NCI-H146 treated with DMSO at 0.1 percent for 48 hours (cell line): ENCODE measurements around the gene ZNF579.
A peak's percentile ranks its signal among the peaks of the same experiment; 100 is the strongest.
"Not testable (repeated sequence)": the region's sequence is repeated elsewhere in the genome, so short reads cannot be mapped to it uniquely, and the experiment has no call there.

Source experiments
- DNase-seq: peaks from one replicate; lab custom pipeline; 2025; ENCODE audit not compliant: unreplicated experiment; lab: John Stamatoyannopoulos, UW

Gene ZNF579

GRCh38 chr19:55541091-55541490 is 39.6 kb downstream of the ZNF579 start:
- DNase-seq: no peak

DNA sequence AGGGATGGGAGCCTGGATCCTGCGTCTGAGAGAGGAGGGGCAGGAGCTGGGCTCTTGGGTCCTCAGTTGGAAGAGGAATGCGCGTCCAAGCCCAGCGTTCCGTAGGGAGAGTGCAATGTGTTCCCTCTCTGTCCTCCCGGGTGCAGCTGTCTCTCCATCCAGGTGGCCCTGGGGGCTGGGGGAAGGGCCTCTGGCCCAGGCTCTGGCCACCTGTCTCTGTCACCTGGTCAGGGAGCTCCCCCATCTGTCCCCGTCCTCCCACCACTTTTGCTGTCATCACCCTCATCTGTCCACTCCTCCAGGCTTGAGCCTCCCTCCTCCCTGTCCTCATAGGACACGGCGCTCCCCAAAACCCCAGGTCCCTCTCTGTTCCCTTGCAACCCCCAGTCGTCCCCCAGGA is 40.0 kb downstream of the ZNF579 start:
- DNase-seq: peak; percentile 40

- DNase-seq: no peak
Observed at GRCh38 chr19:55539090-55539984, 41.3 kb downstream of the ZNF579 start.

GRCh38 chr19:55538132-55538531 is 42.5 kb downstream of the ZNF579 start:
- no peak for DNase-seq

DNA sequence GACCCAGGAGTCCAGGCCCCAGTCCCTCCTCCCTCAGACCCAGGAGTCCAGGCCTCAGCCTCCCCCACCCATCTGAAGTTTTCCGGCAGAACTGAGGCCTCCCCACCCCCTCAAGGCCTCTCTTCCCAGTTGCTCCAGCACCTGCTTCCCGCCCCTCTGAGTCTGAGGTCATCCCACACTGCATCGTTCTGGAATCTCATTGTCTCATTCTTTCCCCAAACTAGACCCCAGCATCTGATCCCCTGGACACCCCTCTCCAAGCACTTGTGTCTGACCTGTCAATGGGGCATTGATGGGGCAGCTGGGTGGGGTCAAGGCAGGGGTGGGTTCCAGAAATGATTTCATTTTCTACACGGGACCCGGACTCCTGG is 42.9 kb downstream of the ZNF579 start:
- no peak for DNase-seq

GRCh38 chr19:55536951-55537740 is 43.5 kb downstream of the ZNF579 start, which contains the start of gene SBK2:
Gene SBK2, minus strand, starts transcription at chr19:55537133. Its CDS starts 839 bp downstream, at chr19:55536294.
- no peak for DNase-seq

DNA sequence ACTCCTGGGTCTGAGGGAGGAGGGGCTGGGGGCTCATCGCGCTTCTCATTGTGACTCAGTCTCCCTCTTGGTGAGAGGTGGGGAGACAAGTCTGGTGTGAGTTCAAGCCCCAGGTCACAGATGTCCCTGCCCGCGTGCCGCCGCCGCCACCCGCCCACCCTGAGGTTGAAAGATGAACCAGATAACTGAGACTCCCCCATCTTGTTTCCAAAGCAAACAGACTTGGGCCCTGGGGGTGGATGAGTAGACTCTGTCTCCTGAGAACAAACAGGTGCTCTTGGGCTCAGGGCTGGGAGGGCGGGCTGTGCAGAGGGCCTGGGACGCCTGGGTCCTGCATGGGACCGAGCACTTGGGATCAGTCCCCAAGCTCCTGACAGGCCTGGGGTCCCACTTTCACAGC is 44.3 kb downstream of the ZNF579 start:
- no peak for DNase-seq

DNA sequence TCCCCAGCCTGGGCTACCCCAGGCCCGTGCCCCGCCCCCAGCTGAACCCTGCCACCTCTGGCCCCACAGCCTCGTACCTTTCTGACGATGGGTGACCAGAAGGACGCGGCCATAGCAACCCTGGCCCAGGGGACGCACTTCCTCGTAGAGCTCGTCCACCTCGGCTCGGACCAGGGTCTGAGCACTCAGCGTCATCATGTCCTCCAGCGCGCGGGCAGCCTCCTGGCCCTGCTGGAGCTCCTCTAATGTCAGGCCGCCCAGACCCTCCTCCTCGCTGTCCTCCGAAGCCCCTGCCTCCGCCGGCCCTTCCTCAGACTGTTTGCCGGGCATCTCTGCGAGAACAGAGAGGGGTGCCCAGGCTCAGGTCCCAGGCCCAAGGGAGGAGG is 44.7 kb downstream of the ZNF579 start:
- no peak for DNase-seq

DNA sequence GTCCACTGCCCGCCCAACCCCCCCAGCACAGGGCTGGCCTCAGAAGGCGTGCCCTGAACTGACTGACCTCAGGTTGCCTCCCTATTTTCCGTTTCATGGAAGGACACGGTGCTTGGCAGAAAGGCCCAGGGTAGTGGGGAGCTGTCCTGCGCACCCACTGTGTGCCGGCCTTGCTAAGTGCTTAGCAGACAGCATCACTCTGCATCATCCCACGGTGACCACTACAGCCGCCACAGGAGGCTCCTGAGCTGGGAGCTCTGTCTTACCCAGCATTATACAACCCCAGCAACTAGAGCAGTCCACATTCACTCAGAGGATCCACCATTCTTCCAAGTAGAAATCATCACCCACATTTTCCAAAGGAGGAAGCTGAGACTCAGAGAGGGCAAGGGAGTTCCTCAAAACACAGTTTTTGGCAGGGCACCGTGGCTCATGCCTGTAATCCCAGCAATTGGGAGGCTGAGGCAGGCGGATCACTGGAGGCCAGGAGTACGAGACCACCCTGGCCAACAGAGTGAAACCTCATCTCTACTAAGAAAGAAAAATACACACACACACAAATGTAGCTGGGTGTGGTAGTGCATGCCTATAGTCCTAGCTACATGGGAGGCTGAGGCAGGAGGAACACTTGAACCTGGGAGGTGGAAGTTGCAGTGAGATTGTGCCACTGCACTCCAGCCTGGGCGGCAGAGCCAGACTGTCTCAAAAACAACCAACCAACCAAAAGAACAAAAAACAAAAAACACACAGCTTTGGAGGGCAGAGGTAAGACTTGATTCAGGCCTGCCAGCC is 45.3 kb downstream of the ZNF579 start:
- DNase-seq: no peak

GRCh38 chr19:55534280-55534679 is 46.4 kb downstream of the ZNF579 start:
- DNase-seq: not testable (repeated sequence)

DNA sequence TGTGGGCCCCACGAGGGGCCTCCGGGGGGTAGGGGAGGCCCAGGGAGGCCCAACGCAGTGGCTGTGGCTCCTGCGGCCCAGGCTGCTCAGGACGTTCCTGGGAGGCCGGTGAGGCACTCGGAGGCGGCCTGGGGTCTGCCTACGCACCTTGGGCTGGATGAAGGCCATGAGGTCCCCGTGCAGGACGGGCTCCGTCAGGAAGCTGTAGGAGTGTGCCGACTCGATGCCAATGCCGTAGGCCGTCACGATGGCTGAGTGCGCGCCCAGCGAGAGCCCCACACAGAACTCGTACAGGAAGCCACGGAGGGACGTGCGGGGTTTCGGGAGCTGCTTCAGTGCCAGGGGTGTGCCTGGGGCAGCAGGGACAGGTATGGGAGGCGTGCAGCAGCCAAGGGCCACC is 49.7 kb downstream of the ZNF579 start:
- no peak for DNase-seq

DNA sequence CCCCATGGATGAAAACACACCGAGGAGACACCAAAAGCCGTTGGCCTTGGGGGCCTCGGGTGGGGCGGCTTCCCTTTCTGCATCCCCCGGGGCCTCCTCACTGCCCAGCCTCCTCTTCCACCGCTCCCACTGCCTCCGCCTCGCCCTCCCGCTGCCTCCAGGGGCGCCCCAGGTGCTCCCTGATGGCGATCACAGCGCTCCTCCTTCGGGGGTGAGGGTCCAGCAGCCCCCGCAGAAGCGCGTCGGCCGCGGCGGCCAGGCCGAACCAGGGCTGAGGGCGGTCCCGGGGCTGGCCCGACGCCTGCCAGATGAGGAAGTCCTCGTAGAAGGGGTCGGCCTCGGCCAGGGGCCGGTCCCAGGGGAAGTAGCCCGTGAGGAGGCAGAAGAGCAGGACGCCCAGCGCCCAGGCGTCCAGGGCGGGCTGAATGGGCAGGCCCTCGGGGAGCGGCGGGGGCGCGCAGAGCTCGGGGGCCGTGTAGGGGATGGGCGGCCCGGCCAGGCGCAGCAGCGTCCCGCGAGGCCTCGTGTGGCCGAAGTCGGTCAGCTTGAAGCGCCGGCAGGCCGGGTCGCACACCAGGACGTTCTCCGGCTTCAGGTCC is 50.9 kb downstream of the ZNF579 start:
- DNase-seq: no peak

DNA sequence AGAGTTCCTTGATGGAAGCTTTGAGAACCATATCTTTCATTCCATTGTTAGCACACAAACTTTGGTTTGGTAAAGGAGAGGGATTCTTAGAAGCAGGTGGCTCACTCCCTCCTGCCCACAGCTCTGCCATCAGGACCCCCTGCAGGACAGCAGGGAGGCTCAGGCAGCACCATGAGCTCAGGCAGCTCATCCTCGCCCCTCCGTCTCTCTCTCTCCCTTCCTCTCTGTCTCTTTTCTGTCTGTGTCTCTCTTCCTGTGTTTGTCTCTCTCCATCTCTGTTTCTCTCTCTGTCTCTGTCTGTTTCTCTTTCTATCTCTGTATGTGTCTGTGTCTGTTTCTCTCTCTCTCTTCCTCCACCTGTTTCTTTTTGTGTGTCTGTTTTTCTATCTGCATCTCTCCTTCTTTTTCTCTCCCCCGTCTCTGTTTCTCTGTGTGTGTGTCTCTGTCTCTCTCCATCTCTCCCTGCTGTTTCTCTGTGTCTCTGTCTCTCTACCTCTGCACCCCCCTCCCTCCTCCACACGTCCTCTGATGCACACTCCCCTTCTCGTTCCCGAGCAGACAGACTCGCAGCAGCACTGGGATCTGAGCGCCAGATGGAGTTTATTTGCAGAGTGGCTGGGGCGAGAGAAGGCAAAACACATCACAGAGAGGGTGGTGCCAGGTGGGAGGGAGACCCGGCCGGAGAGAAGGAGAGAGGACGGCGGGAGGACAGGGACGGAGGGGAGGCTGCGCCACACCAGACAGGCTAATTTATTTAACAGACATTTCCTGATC is 52.4 kb downstream of the ZNF579 start:
- peak; percentile 93 for DNase-seq

- DNase-seq: no peak
Observed at GRCh38 chr19:55527197-55528029, 53.2 kb downstream of the ZNF579 start.
